Neural cell (in vitro differentiated cells): ENCODE measurements around the gene PRORP. TPM values are rescaled to one million over a fixed set of nuclear protein-coding genes. Genes with fewer than 3 reads are reported as not detected.

Experiments
- H2AFZ ChIP-seq: fragments of 200-600, 300-800 bp; sonication (generic), shearing (Covaris generic); 2 replicates; pipeline ENCODE4 v1.6.0; 2014; ENCODE audit warnings: low read depth, mild to moderate bottlenecking, antibody characterized with exemption, low read length, moderate library complexity
- H3F3A ChIP-seq: fragments of 200-600 bp; shearing (Covaris generic); 2 replicates; pipeline ENCODE4 v1.6.1; 2016; ENCODE audit warnings: mild to moderate bottlenecking, moderate library complexity, mixed read lengths, antibody characterized with exemption, low read length; ENCODE audit not compliant: insufficient read depth, poor library complexity, severe bottlenecking
- H3K27ac ChIP-seq: fragments of 200-600, 300-800 bp; sonication (generic), shearing (Covaris generic); 2 replicates; pipeline ENCODE4 v1.5.1; 2014; ENCODE audit warnings: mild to moderate bottlenecking, low read length, moderate library complexity
- H3K27me3 ChIP-seq: fragments of 300-800, 200-600 bp; sonication (generic), shearing (Covaris generic); 2 replicates; pipeline ENCODE4 v1.6.0; 2014; ENCODE audit warnings: mild to moderate bottlenecking, low read depth, low read length, moderate library complexity; ENCODE audit not compliant: insufficient read depth
- H3K36me3 ChIP-seq: fragments of 300-800, 200-600 bp; sonication (generic), shearing (Covaris generic); 2 replicates; pipeline ENCODE4 v1.5.1; 2014; ENCODE audit warnings: mild to moderate bottlenecking, antibody characterized with exemption, low read length, moderate library complexity; ENCODE audit not compliant: insufficient read depth
- H3K4me2 ChIP-seq: fragments of 300-800, 200-600 bp; sonication (generic), shearing (Covaris generic); 2 replicates; pipeline ENCODE4 v1.6.0; 2014; ENCODE audit warnings: mild to moderate bottlenecking, low read length
- H3K4me3 ChIP-seq: fragments of 300-800, 200-600 bp; sonication (generic), shearing (Covaris generic); 2 replicates; pipeline ENCODE4 v1.5.1; 2014; ENCODE audit warnings: mild to moderate bottlenecking, low read length, moderate library complexity
- H3K79me2 ChIP-seq: fragments of 200-600 bp; shearing (Covaris generic); replicated peaks from 2 replicates; pipeline ENCODE4 v1.6.0; 2014; ENCODE audit warnings: mild to moderate bottlenecking, low read length, moderate library complexity; ENCODE audit not compliant: insufficient read depth
- H3K9ac ChIP-seq: fragments of 300-800, 200-600 bp; sonication (generic), shearing (Covaris generic); 2 replicates; pipeline ENCODE4 v1.6.1; 2016; ENCODE audit warnings: mild to moderate bottlenecking, low read length, mixed read lengths
- H3K9me2 ChIP-seq: fragments of 200-600 bp; shearing (Covaris generic); 2 replicates; pipeline ENCODE4 v1.6.1; 2016; ENCODE audit warnings: mild to moderate bottlenecking, low read length, mixed read lengths; ENCODE audit not compliant: insufficient read depth
- H3K9me3 ChIP-seq: fragments of 200-600, 300-800 bp; sonication (generic), shearing (Covaris generic); 2 replicates; pipeline ENCODE4 v1.6.1; 2016; ENCODE audit warnings: mild to moderate bottlenecking, mixed run types, low read length, moderate library complexity, mixed read lengths
- H4K20me1 ChIP-seq: fragments of 200-600 bp; shearing (Covaris generic); 2 replicates; pipeline ENCODE4 v1.6.1; 2016; ENCODE audit warnings: mild to moderate bottlenecking, mixed run types; ENCODE audit not compliant: insufficient read depth
- CTCF ChIP-seq: fragments of 450-650 bp; IDR thresholded peaks from 2 replicates; pipeline ENCODE4 v1.5.1; 2014; ENCODE audit warnings: antibody characterized with exemption, mild to moderate bottlenecking, moderate library complexity; ENCODE audit not compliant: poor library complexity, severe bottlenecking
- EP300 ChIP-seq: fragments of 450-650 bp; conservative IDR thresholded peaks from 2 replicates; pipeline ENCODE4 v1.6.1; 2014; ENCODE audit warnings: antibody characterized with exemption, mild to moderate bottlenecking, moderate library complexity; ENCODE audit not compliant: poor library complexity, severe bottlenecking
- EZH2 ChIP-seq: fragments of 200-600, 300-800 bp; shearing (Covaris generic), sonication (generic); IDR thresholded peaks from 2 replicates; pipeline ENCODE4 v1.6.1; 2014; ENCODE audit warnings: antibody characterized with exemption, low read length, borderline replicate concordance, mild to moderate bottlenecking; ENCODE audit not compliant: insufficient read depth, poor library complexity, severe bottlenecking
- MXI1 ChIP-seq: fragments of 450-650 bp; conservative IDR thresholded peaks from 2 replicates; pipeline ENCODE4 v1.6.1; 2014; ENCODE audit warnings: antibody characterized with exemption, mild to moderate bottlenecking; ENCODE audit not compliant: poor library complexity, severe bottlenecking
- POLR2AphosphoS5 ChIP-seq: IDR thresholded peaks from 2 replicates; pipeline ENCODE4 v1.6.1; 2012
- RAD21 ChIP-seq: fragments of 450-650 bp; conservative IDR thresholded peaks from 2 replicates; pipeline ENCODE4 v1.6.1; 2014; ENCODE audit warnings: antibody characterized with exemption, mild to moderate bottlenecking, moderate library complexity
- REST ChIP-seq: IDR thresholded peaks from 2 replicates; pipeline ENCODE4 v1.6.1; 2012; ENCODE audit warnings: borderline replicate concordance
- SMC3 ChIP-seq: fragments of 450-650 bp; conservative IDR thresholded peaks from 2 replicates; pipeline ENCODE4 v1.6.1; 2014; ENCODE audit warnings: antibody characterized with exemption, mild to moderate bottlenecking, moderate library complexity; ENCODE audit not compliant: poor library complexity
- TAF1 ChIP-seq: IDR thresholded peaks from 2 replicates; pipeline ENCODE4 v1.6.1; 2012; ENCODE audit warnings: low read depth
- polyA minus RNA-seq: library from RNA; depleted of rRNA, polyadenylated mRNA; stranded (reverse); fragments of >200 nt; gene quantifications from 2 replicates; pipeline ENCODE4 v1.2.3, GENCODE V29; 2014
- polyA plus RNA-seq: library from polyadenylated mRNA; depleted of rRNA; stranded (reverse); fragments of >200 nt; gene quantifications from 2 replicates; pipeline ENCODE4 v1.2.3, GENCODE V29; 2014

Gene PRORP
- 26.8 and 35.4 TPM in 2 replicates for polyA plus RNA-seq
- 27.5 and 35.1 TPM in 2 replicates for polyA minus RNA-seq

DNA sequence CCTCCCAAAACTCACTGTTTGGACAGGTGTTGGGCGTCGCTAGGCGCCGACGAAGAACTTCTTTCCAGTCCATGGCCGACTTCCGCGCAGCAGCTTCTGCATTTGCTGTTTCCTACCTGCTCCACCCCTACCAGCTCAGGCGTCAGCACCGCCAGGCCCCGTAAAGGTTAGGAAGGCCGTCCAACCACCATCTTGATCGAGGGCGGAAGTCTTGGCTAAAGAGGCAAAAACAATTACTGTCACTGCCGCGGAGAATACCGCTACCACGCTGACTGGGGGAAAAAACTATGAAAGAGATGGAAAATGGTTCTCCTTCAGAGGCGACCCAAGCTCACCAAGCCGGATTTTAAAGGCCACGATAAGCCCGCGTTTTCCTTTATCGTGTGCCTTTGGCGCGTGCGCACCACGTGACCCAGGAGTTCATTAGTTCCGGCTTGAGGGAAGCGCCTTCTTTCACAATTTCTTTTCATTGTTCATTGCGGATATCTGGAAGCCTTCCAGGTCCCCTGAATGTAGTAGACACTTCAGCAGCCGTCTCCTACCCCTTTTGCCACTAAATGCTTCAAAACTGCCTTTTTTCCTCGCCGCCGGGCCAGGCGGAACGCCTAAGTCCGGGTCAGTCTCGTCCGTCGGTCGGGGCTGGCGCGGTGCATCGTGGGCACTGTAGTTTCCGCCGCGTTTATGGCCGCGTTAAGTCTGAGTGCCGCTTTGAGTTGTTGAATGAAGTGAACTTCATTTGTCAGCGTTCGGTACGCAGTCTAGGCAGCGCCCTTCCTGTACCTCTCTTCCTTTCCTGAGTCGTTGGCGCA lies at the start of gene PRORP, which contains the start of gene PPP2R3C:
Gene PRORP (plus strand): TSS at position 666 of the 809 bp plus-strand sequence. CDS start 694 bp downstream, outside the sequence.
Gene PPP2R3C (minus strand): TSS at position 104 of the 809 bp plus-strand sequence. CDS start 31 bp downstream, at position 73.
- H2AFZ ChIP-seq, result peak within 1 kb of the TSS; percentile 90
- peak within 1 kb of the TSS; percentile 76 for H3K9ac ChIP-seq
- H3K27me3 ChIP-seq, result no peaks in the 10 kb centered on the region
- peak within 1 kb of the TSS; percentile 85 for H3K27ac ChIP-seq
- H3K79me2 ChIP-seq, result peaks cover 25% of the 10 kb centered on the region
- peak within 1 kb of the TSS; percentile 98 for H3K4me2 ChIP-seq
- TF ChIP-seq MXI1, result peak; percentile 95
- TF ChIP-seq SMC3, result peak; percentile 29
- TF ChIP-seq EP300, result peak; percentile 29
- no peak for TF ChIP-seq TAF1
- peak; percentile 43 for TF ChIP-seq POLR2AphosphoS5
- TF ChIP-seq CTCF, result no peak
- peak; percentile 24 for TF ChIP-seq RAD21
- peak; percentile 61 for TF ChIP-seq REST
- peak within 1 kb of the TSS; percentile 81 for H3K4me3 ChIP-seq
- H3K9me3 ChIP-seq, result no peaks in the 10 kb centered on the region
- H3F3A ChIP-seq, result no peaks in the 10 kb centered on the region
- no peaks in the 10 kb centered on the region for H3K9me2 ChIP-seq
- no peaks in the 10 kb centered on the region for H3K36me3 ChIP-seq
- no peaks in the 10 kb centered on the region for H4K20me1 ChIP-seq

DNA sequence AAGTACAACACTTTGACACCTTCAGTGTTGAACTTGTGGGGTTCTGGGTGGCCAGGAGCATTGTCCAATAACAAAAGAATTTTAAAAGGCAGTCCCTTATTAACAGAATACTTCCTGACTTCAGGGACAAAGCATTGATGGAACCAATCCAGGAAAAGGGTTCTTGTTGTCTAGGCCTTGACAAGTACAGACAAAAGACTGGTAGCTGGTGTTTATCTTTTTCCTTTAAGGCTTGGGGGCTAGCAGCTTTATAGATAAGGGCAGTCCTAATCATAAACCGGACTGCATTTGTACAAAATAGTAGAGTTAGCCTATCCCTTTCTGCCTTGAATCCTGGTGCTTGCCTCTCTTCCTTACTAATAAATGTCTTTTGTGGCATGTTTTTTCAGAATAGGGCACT lies 48.9 kb upstream of the PRORP start:
- no peak overlapping the region for H3K4me2 ChIP-seq
- no peaks in the 10 kb centered on the region for H3K9me3 ChIP-seq
- H2AFZ ChIP-seq, result no peak overlapping the region
- H3K27ac ChIP-seq, result no peak overlapping the region
- H3K36me3 ChIP-seq, result no peaks in the 10 kb centered on the region
- H4K20me1 ChIP-seq, result no peaks in the 10 kb centered on the region
- no peaks in the 10 kb centered on the region for H3K27me3 ChIP-seq
- no peaks in the 10 kb centered on the region for H3F3A ChIP-seq
- H3K4me3 ChIP-seq, result no peak overlapping the region
- H3K79me2 ChIP-seq, result no peaks in the 10 kb centered on the region
- no peaks in the 10 kb centered on the region for H3K9me2 ChIP-seq
- H3K9ac ChIP-seq, result no peak overlapping the region
- TF ChIP-seq RAD21, result no peak
- no peak for TF ChIP-seq SMC3
- TF ChIP-seq REST, result no peak
- no peak for TF ChIP-seq EZH2
- TF ChIP-seq CTCF, result no peak
- no peak for TF ChIP-seq EP300
- no peak for TF ChIP-seq MXI1
- TF ChIP-seq POLR2AphosphoS5, result no peak
- TF ChIP-seq TAF1, result no peak
